C4-2B (cell line): Measurements from ENCODE around the gene LRPAP1.
A peak's percentile ranks its signal among the peaks of the same experiment; 100 is the strongest.
"Not testable (repeated sequence)": the region's sequence is repeated elsewhere in the genome, so short reads cannot be mapped to it uniquely, and the experiment has no call there.

Experiments used
- H3K27ac ChIP-seq: fragments of 450-650 bp; 2 replicates; pipeline ENCODE4 v1.5.1; 2017
- ZFX ChIP-seq: fragments of 450-650 bp; IDR thresholded peaks from 2 replicates; pipeline ENCODE4 v1.6.1; 2017
- TF ChIP-seq, protein P1 (sequence below): fragments of 450-650 bp; conservative IDR thresholded peaks from 2 replicates; pipeline ENCODE4 v1.5.1; 2017; ENCODE audit warnings: mild to moderate bottlenecking

LRPAP1 gene

DNA sequence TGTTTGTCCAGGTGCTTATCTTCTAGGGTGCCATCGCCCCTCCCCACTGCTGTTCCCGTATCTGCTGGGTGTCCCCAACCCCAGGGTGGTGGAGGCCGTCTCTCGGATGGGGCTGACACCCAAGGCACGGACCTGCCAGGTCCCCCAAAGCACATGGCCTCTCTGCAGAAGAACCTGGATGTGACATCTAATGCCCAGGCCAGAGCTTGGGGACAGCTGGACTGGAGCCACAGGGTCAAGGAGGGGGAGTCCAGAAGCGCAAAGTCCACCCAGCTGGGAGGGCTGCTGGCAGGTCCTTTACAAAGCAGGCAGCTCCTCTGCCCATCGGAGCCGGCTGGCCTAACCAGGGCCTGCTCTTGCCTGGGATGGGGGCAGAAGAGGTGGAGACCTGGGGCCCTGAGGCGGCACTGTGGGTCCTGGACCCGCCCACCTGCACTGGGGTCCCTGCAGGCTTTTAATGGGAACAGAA, 69.9 kb downstream of the LRPAP1 start:
- TF ChIP-seq ZFX, result no peak
- TF ChIP-seq, protein P1, sequence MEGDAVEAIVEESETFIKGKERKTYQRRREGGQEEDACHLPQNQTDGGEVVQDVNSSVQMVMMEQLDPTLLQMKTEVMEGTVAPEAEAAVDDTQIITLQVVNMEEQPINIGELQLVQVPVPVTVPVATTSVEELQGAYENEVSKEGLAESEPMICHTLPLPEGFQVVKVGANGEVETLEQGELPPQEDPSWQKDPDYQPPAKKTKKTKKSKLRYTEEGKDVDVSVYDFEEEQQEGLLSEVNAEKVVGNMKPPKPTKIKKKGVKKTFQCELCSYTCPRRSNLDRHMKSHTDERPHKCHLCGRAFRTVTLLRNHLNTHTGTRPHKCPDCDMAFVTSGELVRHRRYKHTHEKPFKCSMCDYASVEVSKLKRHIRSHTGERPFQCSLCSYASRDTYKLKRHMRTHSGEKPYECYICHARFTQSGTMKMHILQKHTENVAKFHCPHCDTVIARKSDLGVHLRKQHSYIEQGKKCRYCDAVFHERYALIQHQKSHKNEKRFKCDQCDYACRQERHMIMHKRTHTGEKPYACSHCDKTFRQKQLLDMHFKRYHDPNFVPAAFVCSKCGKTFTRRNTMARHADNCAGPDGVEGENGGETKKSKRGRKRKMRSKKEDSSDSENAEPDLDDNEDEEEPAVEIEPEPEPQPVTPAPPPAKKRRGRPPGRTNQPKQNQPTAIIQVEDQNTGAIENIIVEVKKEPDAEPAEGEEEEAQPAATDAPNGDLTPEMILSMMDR, result no peak

DNA sequence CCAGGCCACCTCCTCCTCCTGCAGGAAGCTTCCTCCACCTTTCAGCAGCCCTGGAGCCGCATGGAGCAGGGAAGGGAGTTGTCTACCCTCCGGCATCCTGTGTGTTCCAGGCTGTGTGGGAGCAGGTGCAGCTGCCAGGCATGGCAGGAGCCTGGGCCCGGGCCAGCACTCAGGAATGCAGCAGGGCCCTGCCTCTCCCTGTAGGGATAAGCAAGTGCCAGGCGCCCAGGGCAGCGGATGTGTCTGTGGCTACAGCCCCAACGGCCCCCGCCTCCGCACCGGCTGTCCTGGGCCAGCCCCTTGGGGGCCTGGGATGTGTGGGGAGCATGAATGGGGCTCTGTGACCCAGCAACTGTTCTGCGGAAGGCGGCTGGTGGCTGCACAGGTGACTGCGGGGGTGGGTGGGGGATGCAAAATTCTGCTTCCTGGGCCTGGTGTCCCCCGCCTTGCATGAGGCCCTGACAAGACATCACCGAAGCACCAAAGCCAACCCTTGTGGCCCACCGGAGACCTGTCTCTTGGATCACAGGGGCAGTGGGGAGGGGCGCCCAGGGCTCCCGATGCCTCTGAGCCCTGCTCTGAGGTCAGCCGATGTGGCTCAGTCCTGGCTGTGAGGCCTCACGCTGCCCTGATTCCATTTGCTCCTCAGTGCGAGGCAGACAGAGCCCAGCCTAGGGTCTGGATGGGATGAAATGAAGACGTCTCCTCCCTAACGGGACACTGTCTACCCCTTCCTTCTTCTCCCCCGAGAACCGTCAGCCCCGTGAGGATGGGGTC, 70.5 kb downstream of the LRPAP1 start:
- TF ChIP-seq, protein P1, result no peak
- TF ChIP-seq ZFX, result no peak

More for the DNA sequence above, 69.9 kb downstream of the LRPAP1 start:
- peak overlapping the region; percentile 62 for H3K27ac ChIP-seq

DNA sequence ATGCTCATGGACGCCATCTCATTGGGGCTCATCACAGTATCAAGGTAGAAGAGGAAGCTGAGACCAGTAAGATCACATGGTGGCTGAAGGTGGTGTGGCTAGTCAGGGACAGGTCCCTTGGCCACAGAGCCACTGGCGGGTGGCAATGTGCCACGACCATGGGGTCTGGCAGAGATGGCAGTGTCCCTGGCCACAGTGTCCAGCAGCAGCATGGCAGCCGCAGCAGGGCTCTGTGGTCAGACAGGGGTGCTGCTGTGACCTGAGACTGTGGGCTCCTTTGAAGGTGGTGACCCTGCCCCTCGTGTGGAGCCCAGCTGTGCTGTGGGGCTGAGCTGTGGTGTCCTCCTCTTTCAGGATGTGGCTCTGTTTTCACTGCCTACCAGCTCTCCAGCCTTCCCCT, 71.3 kb downstream of the LRPAP1 start:
- TF ChIP-seq, protein P1, result no peak
- TF ChIP-seq ZFX, result no peak

More for the DNA sequence above, 70.5 kb downstream of the LRPAP1 start:
- H3K27ac ChIP-seq, result peak overlapping the region; percentile 62

DNA sequence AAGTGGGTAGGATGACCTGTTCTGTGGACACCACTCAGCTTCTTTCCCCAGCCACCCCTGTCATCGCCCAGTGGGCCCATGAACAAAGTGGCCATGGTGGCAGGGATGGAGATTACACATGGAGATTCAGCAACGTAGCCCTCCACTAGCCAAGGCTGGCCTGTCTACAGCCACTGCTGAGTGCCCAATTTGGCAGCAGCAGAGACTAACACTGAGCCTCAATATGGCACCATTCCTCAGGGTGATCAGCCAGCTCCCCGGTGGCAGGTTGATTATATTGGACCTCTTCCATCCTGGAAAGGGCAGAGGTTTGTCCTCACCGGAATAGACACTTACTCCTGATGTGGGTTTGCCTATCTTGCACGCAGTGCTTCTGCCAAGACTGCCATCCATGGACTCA, 73.1 kb downstream of the LRPAP1 start:
- not testable (repeated sequence) for H3K27ac ChIP-seq

More for the DNA sequence above, 71.3 kb downstream of the LRPAP1 start:
- H3K27ac ChIP-seq, result peak overlapping the region; percentile 62

DNA sequence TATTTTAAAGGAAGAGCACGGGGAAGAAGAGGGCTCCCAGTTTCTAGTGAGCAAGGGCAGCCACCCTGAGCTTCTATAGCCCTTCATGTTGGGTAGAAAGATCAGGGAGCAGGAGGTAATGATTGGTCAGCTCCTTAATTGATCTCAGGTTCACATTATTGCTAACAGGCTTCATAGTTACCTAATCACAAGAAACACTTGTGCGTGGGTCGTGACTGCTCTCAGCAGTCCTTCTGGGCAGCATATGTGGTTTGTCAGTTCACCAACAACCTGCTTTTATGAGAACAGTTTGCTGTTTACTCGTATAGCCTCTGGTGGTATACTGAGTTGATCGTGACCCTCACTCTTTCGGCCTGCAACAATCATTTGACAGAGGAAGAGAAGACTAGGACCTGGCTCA, 73.9 kb downstream of the LRPAP1 start:
- TF ChIP-seq, protein P1, result no peak
- no peak for TF ChIP-seq ZFX

DNA sequence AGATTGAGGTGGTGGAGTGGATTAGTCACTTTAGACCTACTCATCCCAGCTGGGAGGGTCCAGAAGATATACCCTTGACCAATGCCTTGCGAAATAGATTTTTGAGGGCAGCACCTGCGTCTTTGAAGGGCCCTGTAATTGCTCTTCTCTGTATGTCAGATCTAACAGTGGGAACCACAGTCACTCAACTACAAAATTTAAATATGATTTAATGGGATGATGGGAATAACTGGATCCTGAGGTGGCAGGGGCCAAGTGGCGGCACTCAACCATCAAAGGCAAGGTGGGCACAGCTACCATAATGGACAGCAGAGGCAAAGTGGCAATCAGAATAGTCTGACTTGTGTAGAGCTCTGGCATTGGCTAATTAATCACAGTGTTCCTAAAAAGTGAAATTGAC, 76.6 kb downstream of the LRPAP1 start:
- H3K27ac ChIP-seq, result not testable (repeated sequence)

More for the DNA sequence above, 73.9 kb downstream of the LRPAP1 start:
- no peak overlapping the region for H3K27ac ChIP-seq
